IMR-90 (cell line): ENCODE data around the gene TDP2. TPM values are rescaled to one million over a fixed set of nuclear protein-coding genes. Genes with fewer than 3 reads are reported as not detected.

Experiments used
- ATAC-seq: fragments of 200-7000 bp; cut with Tn5 transposase; 2 replicates; pipeline ENCODE4 v1.9.1; 2020; ENCODE audit warnings: low read depth, mild to moderate bottlenecking, moderate library complexity
- BruUV-seq: library from RNA; stranded (reverse); fragments of 400-500 nt; replicated peaks from 2 replicates; lab custom pipeline; 2021; lab: Mats Ljungman, UMichigan
- CTCF ChIA-PET: fragments of 300-600 bp; formaldehyde crosslinking; extraction: SDS; loops from one replicate; lab custom pipeline; 2021; ENCODE audit warnings: antibody characterized with exemption; lab: Yijun Ruan, JAX
- POLR2A ChIA-PET: fragments of 300-600 bp; sonication (Branson Sonifier 250); formaldehyde crosslinking; loops from one replicate; lab custom pipeline; 2022; ENCODE audit warnings: antibody characterized with exemption; ENCODE audit not compliant: unreplicated experiment; lab: Charles Lee
- DNase-seq: peaks from one replicate; pipeline ENCODE4 v3.0.0; 2013
- H2AFZ ChIP-seq: replicated peaks from 2 replicates; pipeline ENCODE3; 2013; ENCODE audit warnings: low read length, mild to moderate bottlenecking; ENCODE audit not compliant: poor library complexity
- H2AK5ac ChIP-seq: 2 replicates; pipeline ENCODE4 v1.6.1; 2013; ENCODE audit warnings: low read depth, low read length, inconsistent platforms
- H2AK9ac ChIP-seq: replicated peaks from 2 replicates; pipeline ENCODE3; 2013; ENCODE audit warnings: mild to moderate bottlenecking, low read depth, low read length, moderate library complexity; ENCODE audit not compliant: poor library complexity
- H2BK120ac ChIP-seq: 2 replicates; pipeline ENCODE4 v1.6.1; 2013; ENCODE audit warnings: low read depth, low read length, inconsistent platforms
- H2BK15ac ChIP-seq: 3 replicates; pipeline ENCODE4 v1.6.1; 2013; ENCODE audit warnings: low read depth, low read length, inconsistent platforms
- H2BK20ac ChIP-seq: 2 replicates; pipeline ENCODE4 v1.6.1; 2013; ENCODE audit warnings: low read depth, mild to moderate bottlenecking, inconsistent platforms, low read length, moderate library complexity
- H2BK5ac ChIP-seq: 2 replicates; pipeline ENCODE4 v1.6.1; 2013; ENCODE audit warnings: mild to moderate bottlenecking, low read depth, low read length, inconsistent platforms; ENCODE audit not compliant: poor library complexity, severe bottlenecking
- H3K14ac ChIP-seq: replicated peaks from 2 replicates; pipeline ENCODE4 v1.6.1; 2013; ENCODE audit warnings: low read depth, low read length, inconsistent platforms
- H3K18ac ChIP-seq: 2 replicates; pipeline ENCODE4 v1.6.1; 2013; ENCODE audit warnings: low read depth, low read length, control low read depth
- H3K23ac ChIP-seq: 2 replicates; pipeline ENCODE4 v1.6.1; 2013; ENCODE audit warnings: low read depth, low read length, inconsistent platforms
- H3K27ac ChIP-seq: 2 replicates; pipeline ENCODE4 v1.5.1; 2013; ENCODE audit warnings: mild to moderate bottlenecking, control low read depth, low read length; ENCODE audit not compliant: insufficient read depth
- H3K27me3 ChIP-seq: 2 replicates; pipeline ENCODE4 v1.6.1; 2013; ENCODE audit warnings: low read length; ENCODE audit not compliant: control insufficient read depth, insufficient read depth
- H3K36me3 ChIP-seq: 2 replicates; pipeline ENCODE4 v1.6.1; 2013; ENCODE audit warnings: low read length, mixed read lengths; ENCODE audit not compliant: control insufficient read depth, insufficient read depth
- H3K4ac ChIP-seq: 2 replicates; pipeline ENCODE4 v1.6.1; 2013; ENCODE audit warnings: low read depth, low read length, inconsistent platforms
- H3K4me1 ChIP-seq: 2 replicates; pipeline ENCODE4 v1.6.1; 2013; ENCODE audit warnings: low read length, mixed read lengths; ENCODE audit not compliant: control insufficient read depth, insufficient read depth
- H3K4me2 ChIP-seq: 2 replicates; pipeline ENCODE4 v1.6.1; 2013; ENCODE audit warnings: low read depth, mild to moderate bottlenecking, control low read depth, low read length, moderate library complexity
- H3K4me3 ChIP-seq: 2 replicates; pipeline ENCODE4 v1.5.1; 2013; ENCODE audit warnings: low read depth, mild to moderate bottlenecking, control low read depth, low read length, moderate library complexity; ENCODE audit not compliant: insufficient read depth
- H3K56ac ChIP-seq: 2 replicates; pipeline ENCODE4 v1.6.1; 2013; ENCODE audit warnings: low read length, inconsistent platforms; ENCODE audit not compliant: insufficient read depth; ENCODE audit errors: extremely low read depth
- H3K79me1 ChIP-seq, 2 experiments: 2 replicates each; pipeline ENCODE4 v1.6.1; 2013; ENCODE audit warnings: low read length in 2 of 2, inconsistent platforms in 1 of 2, low read depth in 1 of 2
- H3K9ac ChIP-seq: 2 replicates; pipeline ENCODE4 v1.6.1; 2013; ENCODE audit warnings: low read depth, low read length, control low read depth
- H3K9me1 ChIP-seq: 2 replicates; pipeline ENCODE4 v1.6.1; 2013; ENCODE audit warnings: low read length, inconsistent platforms; ENCODE audit not compliant: insufficient read depth
- H3K9me3 ChIP-seq: 2 replicates; pipeline ENCODE4 v1.6.1; 2013; ENCODE audit warnings: low read length; ENCODE audit not compliant: control insufficient read depth, insufficient read depth
- H4K20me1 ChIP-seq: 2 replicates; pipeline ENCODE4 v1.6.1; 2013; ENCODE audit warnings: low read length, inconsistent platforms; ENCODE audit not compliant: insufficient read depth
- H4K5ac ChIP-seq: 2 replicates; pipeline ENCODE4 v1.6.1; 2013; ENCODE audit warnings: mild to moderate bottlenecking, low read depth, low read length, control low read depth
- H4K8ac ChIP-seq, 2 experiments: 2 replicates each; pipeline ENCODE4 v1.6.1; 2013; ENCODE audit warnings: low read depth in 2 of 2, low read length in 2 of 2, control low read depth in 1 of 2, inconsistent platforms in 1 of 2
- H4K91ac ChIP-seq: 2 replicates; pipeline ENCODE4 v1.6.1; 2013; ENCODE audit warnings: low read depth, low read length, inconsistent platforms; ENCODE audit not compliant: insufficient read depth
- BHLHE40 ChIP-seq: fragments of 150-350 bp; IDR thresholded peaks from 2 replicates; pipeline ENCODE4 v1.6.1; 2016; ENCODE audit warnings: mild to moderate bottlenecking, low read depth, low read length
- CEBPB ChIP-seq: IDR thresholded peaks from 2 replicates; pipeline ENCODE4 v1.6.1; 2012; ENCODE audit warnings: low read depth, low read length, improper control_type of control experiment
- CTCF ChIP-seq: conservative IDR thresholded peaks from 2 replicates; pipeline ENCODE4 v1.5.1; 2012; ENCODE audit warnings: mild to moderate bottlenecking, low read depth, low read length, improper control_type of control experiment
- FOS ChIP-seq: fragments of 150-350 bp; IDR thresholded peaks from 2 replicates; pipeline ENCODE4 v1.6.1; 2016; ENCODE audit warnings: low read depth, low read length
- NFE2L2 ChIP-seq: fragments of 150-350 bp; IDR thresholded peaks from 2 replicates; pipeline ENCODE4 v1.6.1; 2016; ENCODE audit warnings: low read depth, mild to moderate bottlenecking, low read length
- POLR2A ChIP-seq: IDR thresholded peaks from 2 replicates; pipeline ENCODE4 v1.6.1; 2012; ENCODE audit warnings: mild to moderate bottlenecking, low read depth, low read length
- RCOR1 ChIP-seq: IDR thresholded peaks from 2 replicates; pipeline ENCODE4 v1.6.1; 2012; ENCODE audit warnings: mild to moderate bottlenecking, low read length, improper control_type of control experiment; ENCODE audit not compliant: insufficient replicate concordance
- RFX5 ChIP-seq: IDR thresholded peaks from 2 replicates; pipeline ENCODE4 v1.8.0; 2012; ENCODE audit warnings: low read depth, mild to moderate bottlenecking, low read length, moderate library complexity
- WGBS, 2 experiments: methylation state at CpG; one replicate each; pipeline versions ENCODE4 v1.1.5 to v1.1.7; 2013; ENCODE audit warnings: missing lambda C conversion rate in 2 of 2; ENCODE audit not compliant: insufficient read length in 1 of 2; ENCODE audit errors: extremely low coverage in 2 of 2; 5-methylcytosine and 5-hydroxymethylcytosine counted together
- dilution Hi-C: fragments of 300-500 bp; cut with HindIII; formaldehyde crosslinking; loops from one replicate; pipeline ENCODE4 v1.14.3; 2018; ENCODE audit warnings: low sequenced_read_pairs; ENCODE audit not compliant: unreplicated experiment
- in situ Hi-C: fragments of 300-500 bp; cut with MboI; formaldehyde crosslinking; loops from 3 replicates; pipeline ENCODE4 v1.14.3; 2019; ENCODE audit warnings: low sequenced_read_pairs, inconsistent platforms, mixed read lengths
- intact Hi-C: fragments of 100-400 bp; cut with micrococcal nuclease; formaldehyde crosslinking; loops from 2 replicates; pipeline ENCODE4 v1.10.0; 2022
- polyA plus RNA-seq, 3 experiments: library from polyadenylated mRNA; depleted of rRNA; stranded (reverse); fragments of >200 nt; gene quantifications; 2 replicates each; pipeline ENCODE4 v1.2.3, GENCODE V29; 2012; ENCODE audit warnings: low replicate concordance in 1 of 3
- total RNA-seq: library from RNA; depleted of rRNA; stranded (reverse); fragments of >200 nt; gene quantifications from 2 replicates; pipeline ENCODE4 v1.2.3, GENCODE V29; 2012
- TF ChIP-seq, protein P1 (sequence below): fragments of 150-350 bp; IDR thresholded peaks from 2 replicates; pipeline ENCODE4 v1.6.1; 2016; ENCODE audit warnings: low read depth, mild to moderate bottlenecking, low read length, moderate library complexity, borderline replicate concordance

TDP2 gene
- total and polyA plus RNA-seq, 2 of the 4 experiments (the other 2 are of a cell fraction) = 13.6 to 22.8 TPM

- Histone ChIP-seq H2AK5ac (no peak overlapping the region), H3K4me1 (peaks cover 4% of the 10 kb centered on the region; the same call in 1 of the 2 replicates), H2BK20ac (no peak overlapping the region), H3K36me3 (peaks cover 8% of the 10 kb centered on the region), H3K4me2 (no peak overlapping the region), H3K4ac (no peak overlapping the region), H4K5ac (no peak overlapping the region), H3K9me3 (no peaks in the 10 kb centered on the region), H3K9ac (no peak overlapping the region), H3K14ac (no peak overlapping the region), H4K8ac (no peak overlapping the region), H3K79me1 (peaks cover 16 to 61% of the 10 kb centered on the region in 2 experiments; a peak in 3 of 4 replicates), H3K27ac (no peak overlapping the region), H3K56ac (no peak overlapping the region), H3K27me3 (no peaks in the 10 kb centered on the region), H2BK15ac (no peak overlapping the region), H2AK9ac (no peak overlapping the region), H3K9me1 (peaks cover 2% of the 10 kb centered on the region; the same call in 1 of the 2 replicates), H3K4me3 (no peak overlapping the region), H4K91ac (no peak overlapping the region), H2BK120ac (no peak overlapping the region), H2BK5ac (no peak overlapping the region), H3K23ac (no peak overlapping the region), H3K18ac (no peak overlapping the region), H4K20me1 (no peaks in the 10 kb centered on the region), H2AFZ (no peak overlapping the region)
- in situ Hi-C loops = no loop called here
- dilution Hi-C loops = no loop called here
- POLR2A ChIA-PET = no interaction called here
- intact Hi-C loops = no loop called here
- DNase-seq (no peak), ATAC-seq (no peak)
- BruUV-seq = no TSS peak
- 100% methylated on average over 2 of the region's 7 CpGs; no CpG with 5 or more reads in 1 of the 2 experiments for WGBS, 2 experiments
- no peak for TF ChIP-seq NFE2L2
- TF ChIP-seq BHLHE40 = no peak
- TF ChIP-seq CEBPB = no peak
- TF ChIP-seq, protein P1, sequence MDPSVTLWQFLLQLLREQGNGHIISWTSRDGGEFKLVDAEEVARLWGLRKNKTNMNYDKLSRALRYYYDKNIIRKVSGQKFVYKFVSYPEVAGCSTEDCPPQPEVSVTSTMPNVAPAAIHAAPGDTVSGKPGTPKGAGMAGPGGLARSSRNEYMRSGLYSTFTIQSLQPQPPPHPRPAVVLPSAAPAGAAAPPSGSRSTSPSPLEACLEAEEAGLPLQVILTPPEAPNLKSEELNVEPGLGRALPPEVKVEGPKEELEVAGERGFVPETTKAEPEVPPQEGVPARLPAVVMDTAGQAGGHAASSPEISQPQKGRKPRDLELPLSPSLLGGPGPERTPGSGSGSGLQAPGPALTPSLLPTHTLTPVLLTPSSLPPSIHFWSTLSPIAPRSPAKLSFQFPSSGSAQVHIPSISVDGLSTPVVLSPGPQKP = no peak
- TF ChIP-seq POLR2A = no peak
- no peak for TF ChIP-seq RCOR1
- no peak for TF ChIP-seq RFX5
- no peak for TF ChIP-seq FOS
- TF ChIP-seq CTCF = no peak
- CTCF ChIA-PET = no interaction called here
Measured at GRCh38 chr6:24664046-24664987, 2.4 kb downstream of the TDP2 start.
